Smooth muscle cell (in vitro differentiated cells): ENCODE measurements around the gene PLCL1. TPM values are rescaled to one million over a fixed set of nuclear protein-coding genes. Genes with fewer than 3 reads are reported as not detected.

Experiments used
- DNase-seq: peaks from one replicate; lab custom pipeline; 2025; ENCODE audit not compliant: unreplicated experiment; lab: John Stamatoyannopoulos, UW
- H2AFZ ChIP-seq: fragments of 200-600 bp; sonication (generic); 2 replicates; pipeline ENCODE4 v1.6.0; 2016; ENCODE audit warnings: antibody characterized with exemption, low read depth, mild to moderate bottlenecking
- H3F3A ChIP-seq: fragments of 200-600 bp; sonication (generic); 2 replicates; pipeline ENCODE4 v1.6.0; 2017; ENCODE audit warnings: antibody characterized with exemption, low read depth
- H3K27ac ChIP-seq: fragments of 200-600 bp; sonication (generic); 2 replicates; pipeline ENCODE4 v1.5.1; 2016; ENCODE audit warnings: low read depth, mild to moderate bottlenecking
- H3K27me3 ChIP-seq: fragments of 200-600 bp; sonication (generic); 2 replicates; pipeline ENCODE4 v1.6.1; 2016; ENCODE audit warnings: low read depth, mild to moderate bottlenecking
- H3K36me3 ChIP-seq: fragments of 200-600 bp; sonication (generic); 2 replicates; pipeline ENCODE4 v1.5.1; 2016; ENCODE audit warnings: low read depth
- H3K4me1 ChIP-seq: fragments of 200-600 bp; sonication (generic); 2 replicates; pipeline ENCODE4 v1.5.1; 2016; ENCODE audit warnings: low read depth
- H3K4me2 ChIP-seq: fragments of 200-600 bp; sonication (generic); 2 replicates; pipeline ENCODE4 v1.6.0; 2016; ENCODE audit warnings: mild to moderate bottlenecking
- H3K4me3 ChIP-seq: fragments of 200-600 bp; sonication (generic); 2 replicates; pipeline ENCODE4 v1.5.1; 2016; ENCODE audit warnings: mild to moderate bottlenecking
- H3K79me2 ChIP-seq: fragments of 200-600 bp; sonication (generic); 2 replicates; pipeline ENCODE4 v1.6.0; 2016; ENCODE audit warnings: low read depth, mild to moderate bottlenecking
- H3K9ac ChIP-seq: fragments of 200-600 bp; sonication (generic); 2 replicates; pipeline ENCODE4 v1.6.0; 2016; ENCODE audit warnings: low read depth
- H3K9me3 ChIP-seq: fragments of 200-600 bp; sonication (generic); replicated peaks from 2 replicates; pipeline ENCODE4 v1.5.1; 2016; ENCODE audit warnings: low read depth
- H4K20me1 ChIP-seq: fragments of 200-600 bp; sonication (generic); 2 replicates; pipeline ENCODE4 v1.6.0; 2016; ENCODE audit warnings: low read depth
- WGBS: methylation state at CpG from one replicate; pipeline ENCODE4 v1.1.7; 2016; ENCODE audit warnings: low lambda C conversion rate; 5-methylcytosine and 5-hydroxymethylcytosine counted together
- polyA plus RNA-seq: library from polyadenylated mRNA; unstranded; fragments of >200 nt; fragmentation: Nextera tagmentation; extraction: Ambion mirVana; gene quantifications from 2 replicates; pipeline ENCODE4 v1.2.1, GENCODE V29; 2016
- total RNA-seq: library from RNA; depleted of rRNA; stranded (reverse); fragments of >200 nt; gene quantifications from 2 replicates; pipeline ENCODE4 v1.2.3, GENCODE V29; 2014
- TF ChIP-seq, protein P1 (sequence below): fragments of 200-600 bp; sonication (generic); IDR thresholded peaks from 2 replicates; pipeline ENCODE4 v1.5.1; 2017; ENCODE audit warnings: borderline replicate concordance, mild to moderate bottlenecking, antibody characterized with exemption; ENCODE audit not compliant: insufficient read depth, poor library complexity, severe bottlenecking

Gene PLCL1
- total and polyA plus RNA-seq, 2 experiments from 2014 or later: 0.87 to 1.3 TPM

GRCh38 chr2:198000417-198000816, 196.0 kb downstream of the PLCL1 start:
- Histone ChIP-seq H3K9ac (no peak overlapping the region), H3K9me3 (no peaks in the 10 kb centered on the region), H3K36me3 (no peaks in the 10 kb centered on the region), H3K4me2 (no peak overlapping the region), H3K4me1 (no peaks in the 10 kb centered on the region), H3F3A (no peaks in the 10 kb centered on the region), H2AFZ (no peak overlapping the region), H3K79me2 (no peaks in the 10 kb centered on the region), H3K27me3 (no peaks in the 10 kb centered on the region), H3K4me3 (no peak overlapping the region), H3K27ac (no peak overlapping the region), H4K20me1 (no peaks in the 10 kb centered on the region)
- 86% methylated on average over 1 of the region's 1 CpG for WGBS
- TF ChIP-seq, protein P1, sequence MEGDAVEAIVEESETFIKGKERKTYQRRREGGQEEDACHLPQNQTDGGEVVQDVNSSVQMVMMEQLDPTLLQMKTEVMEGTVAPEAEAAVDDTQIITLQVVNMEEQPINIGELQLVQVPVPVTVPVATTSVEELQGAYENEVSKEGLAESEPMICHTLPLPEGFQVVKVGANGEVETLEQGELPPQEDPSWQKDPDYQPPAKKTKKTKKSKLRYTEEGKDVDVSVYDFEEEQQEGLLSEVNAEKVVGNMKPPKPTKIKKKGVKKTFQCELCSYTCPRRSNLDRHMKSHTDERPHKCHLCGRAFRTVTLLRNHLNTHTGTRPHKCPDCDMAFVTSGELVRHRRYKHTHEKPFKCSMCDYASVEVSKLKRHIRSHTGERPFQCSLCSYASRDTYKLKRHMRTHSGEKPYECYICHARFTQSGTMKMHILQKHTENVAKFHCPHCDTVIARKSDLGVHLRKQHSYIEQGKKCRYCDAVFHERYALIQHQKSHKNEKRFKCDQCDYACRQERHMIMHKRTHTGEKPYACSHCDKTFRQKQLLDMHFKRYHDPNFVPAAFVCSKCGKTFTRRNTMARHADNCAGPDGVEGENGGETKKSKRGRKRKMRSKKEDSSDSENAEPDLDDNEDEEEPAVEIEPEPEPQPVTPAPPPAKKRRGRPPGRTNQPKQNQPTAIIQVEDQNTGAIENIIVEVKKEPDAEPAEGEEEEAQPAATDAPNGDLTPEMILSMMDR: no peak
- DNase-seq: no peak

DNA sequence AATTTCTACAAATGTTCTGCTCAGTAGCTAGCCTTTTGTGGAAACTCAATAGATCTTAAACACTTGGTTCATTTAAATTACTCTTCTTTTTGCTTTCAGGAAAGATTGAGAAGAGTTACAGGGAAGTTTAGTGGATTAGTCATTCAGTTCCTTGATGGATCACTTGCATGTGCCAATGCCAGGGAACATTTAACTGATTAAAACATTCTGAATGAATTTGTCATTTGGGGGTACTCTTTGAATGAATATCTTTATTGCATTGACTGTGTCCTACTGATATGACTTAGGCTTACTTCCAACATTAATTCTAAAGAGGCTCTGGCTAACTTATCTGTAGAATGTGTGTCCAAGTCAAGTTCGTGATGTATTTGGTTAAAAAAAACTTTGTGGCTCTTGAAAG, 199.8 kb downstream of the PLCL1 start:
- Histone ChIP-seq H3K4me3 (no peak overlapping the region), H3K27ac (no peak overlapping the region), H3K79me2 (no peaks in the 10 kb centered on the region), H3K9ac (no peak overlapping the region), H3K9me3 (no peaks in the 10 kb centered on the region), H3K27me3 (no peaks in the 10 kb centered on the region), H3K4me2 (no peak overlapping the region), H3K36me3 (no peaks in the 10 kb centered on the region), H4K20me1 (no peaks in the 10 kb centered on the region), H2AFZ (no peak overlapping the region), H3K4me1 (no peaks in the 10 kb centered on the region), H3F3A (no peaks in the 10 kb centered on the region)
- WGBS: 45% methylated on average over 1 of the region's 1 CpG
- no peak for DNase-seq
- TF ChIP-seq, protein P1: no peak

DNA sequence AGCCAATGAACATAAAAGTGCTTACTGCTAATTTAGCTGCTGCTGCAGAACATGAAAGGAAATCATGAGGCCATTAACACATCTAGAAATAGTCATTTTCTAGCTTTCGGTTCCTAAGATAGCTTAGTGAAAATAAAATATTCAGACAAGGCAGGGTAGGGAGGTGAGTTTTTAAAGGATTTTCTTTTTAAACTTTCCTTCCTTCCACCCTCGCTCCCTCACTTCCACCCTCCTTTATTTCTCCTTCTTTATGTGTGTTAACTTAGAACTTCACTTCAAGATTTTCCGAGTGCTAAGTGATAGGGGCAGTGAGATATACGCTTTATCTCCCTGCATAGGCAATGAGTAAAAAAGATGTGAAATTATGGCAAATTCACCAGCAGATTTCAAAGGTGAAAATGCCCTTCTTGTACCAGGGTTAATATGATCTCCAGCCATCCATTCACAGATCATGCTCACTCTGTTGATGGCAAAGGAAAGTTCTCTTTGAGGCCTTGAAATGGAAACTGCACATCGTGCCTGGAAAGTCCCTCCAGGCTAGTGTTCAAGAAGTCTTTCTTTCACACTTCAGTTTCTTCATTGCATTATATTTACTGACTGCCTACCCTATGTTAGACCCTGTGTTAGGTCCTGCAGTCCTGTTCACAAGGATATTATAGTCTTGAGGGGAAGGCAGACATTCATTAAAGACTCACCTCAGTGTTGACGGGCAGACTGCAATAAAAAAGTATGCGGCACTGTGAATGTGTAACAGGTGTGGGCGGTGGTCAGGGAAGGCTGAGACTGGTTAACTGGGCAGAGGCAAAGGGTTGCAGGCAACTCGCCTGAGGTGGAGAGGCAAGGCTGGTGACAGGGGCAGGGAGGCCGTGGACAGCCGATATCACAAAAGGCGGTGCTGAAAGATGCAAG, 200.8 kb downstream of the PLCL1 start:
- no peaks in the 10 kb centered on the region for H4K20me1 ChIP-seq
- 92% methylated on average over 12 of the region's 12 CpGs for WGBS

More for the DNA sequence above, 200.8 kb downstream of the PLCL1 start:
- Histone ChIP-seq H3K9ac (no peak overlapping the region), H3K79me2 (no peaks in the 10 kb centered on the region), H2AFZ (no peak overlapping the region), H3K9me3 (no peaks in the 10 kb centered on the region), H3K4me2 (no peak overlapping the region), H3K4me3 (no peak overlapping the region), H3K27ac (no peak overlapping the region), H3K4me1 (no peaks in the 10 kb centered on the region), H3K27me3 (no peaks in the 10 kb centered on the region), H3K36me3 (no peaks in the 10 kb centered on the region), H3F3A (no peaks in the 10 kb centered on the region)
- no peak for DNase-seq
- TF ChIP-seq, protein P1: no peak
